ENCODE results near the gene MAMDC4. TPM values are rescaled to one million over a fixed set of nuclear protein-coding genes. Genes with fewer than 3 reads are reported as not detected.

MAMDC4 gene
- 1.8 to 5.5 TPM (median 4.6 TPM) in 5 replicates for total RNA-seq (2022; extraction: Qiagen RNA extraction; ENCODE audit: low read depth)

GRCh38 chr9:136851941-136852663, at the start of gene MAMDC4:
TSS of gene MAMDC4 (plus strand) at chr9:136852346. CDS start at chr9:136852417, 71 bp downstream.

GRCh38 chr9:136807281-136808074, 44.7 kb upstream of the MAMDC4 start, which contains the start of gene RABL6:
TSS of gene RABL6 (plus strand) at chr9:136807948. CDS start at chr9:136808197, 249 bp downstream.

GRCh38 chr9:136842380-136842948, 9.7 kb upstream of the MAMDC4 start, which contains the start of gene AJM1:
TSS of gene AJM1 (plus strand) at chr9:136842478. CDS start at chr9:136844415, 1,937 bp downstream.

GRCh38 chr9:136849038-136849959, 2.8 kb upstream of the MAMDC4 start, which contains the start of gene PHPT1:
TSS of gene PHPT1 (plus strand) at chr9:136849409. CDS start at chr9:136849431, 22 bp downstream.

GRCh38 chr9:136885950-136886578, 33.9 kb downstream of the MAMDC4 start, which contains the start of gene TRAF2:
TSS of gene TRAF2 (plus strand) at chr9:136886516. CDS start at chr9:136898741, 12,225 bp downstream.

Other genes with a start within 250 kb of the MAMDC4 start
- 39.5 to 60.2 TPM (median 52.8 TPM) in 5 replicates for gene EGFL7, start 189.4 kb upstream of the MAMDC4 start, total RNA-seq (2022; extraction: Qiagen RNA extraction; ENCODE audit: low read depth)
- gene AGPAT2, start 164.9 kb upstream of the MAMDC4 start, total RNA-seq (2022; extraction: Qiagen RNA extraction; ENCODE audit: low read depth) = 64.9 to 110 TPM (median 102 TPM) in 5 replicates
- gene DIPK1B, start 139.8 kb upstream of the MAMDC4 start, total RNA-seq (2022; extraction: Qiagen RNA extraction; ENCODE audit: low read depth) = 6.4 to 10.5 TPM (median 7.9 TPM) in 5 replicates
- not detected in 5 replicates for gene LCN10, start 109.4 kb upstream of the MAMDC4 start, total RNA-seq (2022; extraction: Qiagen RNA extraction; ENCODE audit: low read depth)
- gene LCN6, start 103.8 kb upstream of the MAMDC4 start, total RNA-seq (2022; extraction: Qiagen RNA extraction; ENCODE audit: low read depth) = not detected in 5 replicates
- not detected in 5 replicates for gene LCN8, start 94.1 kb upstream of the MAMDC4 start, total RNA-seq (2022; extraction: Qiagen RNA extraction; ENCODE audit: low read depth)
- gene LCN15, start 87.8 kb upstream of the MAMDC4 start, total RNA-seq (2022; extraction: Qiagen RNA extraction; ENCODE audit: low read depth) = 0.09 TPM in 1 of 5 replicates, not detected in the others
- gene TMEM141, start 61.0 kb upstream of the MAMDC4 start, total RNA-seq (2022; extraction: Qiagen RNA extraction; ENCODE audit: low read depth) = 55.2 to 75.9 TPM (median 73.0 TPM) in 5 replicates
- gene CCDC183, start 56.0 kb upstream of the MAMDC4 start, total RNA-seq (2022; extraction: Qiagen RNA extraction; ENCODE audit: low read depth) = 0.20 to 0.83 TPM (median 0.45 TPM) in 5 replicates
- gene RABL6, start 44.4 kb upstream of the MAMDC4 start, total RNA-seq (2022; extraction: Qiagen RNA extraction; ENCODE audit: low read depth) = 64.0 to 87.2 TPM (median 78.8 TPM) in 5 replicates
- 3.1 to 4.3 TPM (median 4.0 TPM) in 5 replicates for gene AJM1, start 9.9 kb upstream of the MAMDC4 start, total RNA-seq (2022; extraction: Qiagen RNA extraction; ENCODE audit: low read depth)
- 255 to 327 TPM (median 305 TPM) in 5 replicates for gene PHPT1, start 2.9 kb upstream of the MAMDC4 start, total RNA-seq (2022; extraction: Qiagen RNA extraction; ENCODE audit: low read depth)
- 418 to 545 TPM (median 475 TPM) in 5 replicates for gene EDF1, start 14.0 kb downstream of the MAMDC4 start, total RNA-seq (2022; extraction: Qiagen RNA extraction; ENCODE audit: low read depth)
- gene TRAF2, start 34.2 kb downstream of the MAMDC4 start, total RNA-seq (2022; extraction: Qiagen RNA extraction; ENCODE audit: low read depth) = 46.3 to 81.8 TPM (median 69.1 TPM) in 5 replicates
- gene FBXW5, start 92.4 kb downstream of the MAMDC4 start, total RNA-seq (2022; extraction: Qiagen RNA extraction; ENCODE audit: low read depth) = 61.9 to 101 TPM (median 95.1 TPM) in 5 replicates
- gene C8G, start 92.9 kb downstream of the MAMDC4 start, total RNA-seq (2022; extraction: Qiagen RNA extraction; ENCODE audit: low read depth) = 0.54 to 1.9 TPM (median 1.2 TPM) in 5 replicates
- gene LCN12, start 99.9 kb downstream of the MAMDC4 start, total RNA-seq (2022; extraction: Qiagen RNA extraction; ENCODE audit: low read depth) = 0.51 to 2.0 TPM (median 1.1 TPM) in 5 replicates
- gene PTGDS, start 125.2 kb downstream of the MAMDC4 start, total RNA-seq (2022; extraction: Qiagen RNA extraction; ENCODE audit: low read depth) = 0.35 to 0.71 TPM (median 0.39 TPM) in 3 of 5 replicates, not detected in the others
- gene LCNL1, start 130.6 kb downstream of the MAMDC4 start, total RNA-seq (2022; extraction: Qiagen RNA extraction; ENCODE audit: low read depth) = 0.02 TPM in 1 of 5 replicates, not detected in the others
- gene PAXX, start 140.1 kb downstream of the MAMDC4 start, total RNA-seq (2022; extraction: Qiagen RNA extraction; ENCODE audit: low read depth) = 49.2 to 83.7 TPM (median 73.5 TPM) in 5 replicates
- gene CLIC3, start 144.2 kb downstream of the MAMDC4 start, total RNA-seq (2022; extraction: Qiagen RNA extraction; ENCODE audit: low read depth) = 1.7 to 4.0 TPM (median 3.5 TPM) in 5 replicates
- gene ABCA2, start 175.9 kb downstream of the MAMDC4 start, total RNA-seq (2022; extraction: Qiagen RNA extraction; ENCODE audit: low read depth) = 23.2 to 31.7 TPM (median 25.6 TPM) in 5 replicates
- 0.05 TPM in 2 of 5 replicates, not detected in the others for gene FUT7, start 179.7 kb downstream of the MAMDC4 start, total RNA-seq (2022; extraction: Qiagen RNA extraction; ENCODE audit: low read depth)
- 36.7 to 87.5 TPM (median 78.6 TPM) in 5 replicates for gene NPDC1, start 193.8 kb downstream of the MAMDC4 start, total RNA-seq (2022; extraction: Qiagen RNA extraction; ENCODE audit: low read depth)
- 0.72 to 1.2 TPM (median 0.76 TPM) in 5 replicates for gene ENTPD2, start 201.7 kb downstream of the MAMDC4 start, total RNA-seq (2022; extraction: Qiagen RNA extraction; ENCODE audit: low read depth)
- 13.9 to 28.6 TPM (median 24.4 TPM) in 5 replicates for gene SAPCD2, start 218.2 kb downstream of the MAMDC4 start, total RNA-seq (2022; extraction: Qiagen RNA extraction; ENCODE audit: low read depth)
- 9.7 to 15.4 TPM (median 11.3 TPM) in 5 replicates for gene UAP1L1, start 225.2 kb downstream of the MAMDC4 start, total RNA-seq (2022; extraction: Qiagen RNA extraction; ENCODE audit: low read depth)
- 41.0 to 54.7 TPM (median 47.7 TPM) in 5 replicates for gene MAN1B1, start 234.6 kb downstream of the MAMDC4 start, total RNA-seq (2022; extraction: Qiagen RNA extraction; ENCODE audit: low read depth)

Data from A549 treated with CpdA at 1 μM for 4 hours (cell line).